Heart left ventricle (tissue), 13 donors: ENCODE data around the gene MAPK8.

ENCODE experiments used
- CTCF ChIP-seq, 12 donors: fragments of 200-600 bp; sonication (generic) in 4 of 12; IDR thresholded peaks; one replicate each; pipeline versions ENCODE4 v1.5.0 to v1.8.0; 2018 to 2022; ENCODE audit warnings: antibody characterized with exemption in 12 of 12, mild to moderate bottlenecking in 5 of 12
- POLR2A ChIP-seq, 2 donors: fragments of 450-650 bp; IDR thresholded peaks; one replicate each; pipeline ENCODE4 v1.6.1; 2017; ENCODE audit warnings: antibody characterized with exemption in 2 of 2, mild to moderate bottlenecking in 2 of 2, moderate library complexity in 2 of 2
- donor health status: ischemic (EF 13 %, LVEDD 7.1; RV severe dilation, severe dysfunction).
- donor health status: DM: no; HTN: yes; CAD: no.
- donor health status: DM: no; HTN: no; CAD: no.
- donor health status: ischemic (EF 25% LVEDD 6.9; RV normal size, moderate dysfunction).
- donor health status: ischemic (EF 25% LVEDD 5.7; RV mildly dilated, moderate dysfunction).
- donor health status: ischemic (EF 35%, LVEDD 5.7; RV mildly dilated, moderate dysfunction).
- donor health status: nonischemic (EF 11% LVEDD 7.7; RV severe dilation, severe dysfunction).
- donor health status: DM: yes; HTN: yes; CAD: no.
- donor health status: PGD.
- donor health status: ischemic (EF 29% LVEDD 5.4; RV normal size, mild dysfunction).
- donor health status: nonischemic (EF 23%, LVEDD 6.1; RV moderate dilation, normal function).

GRCh38 chr10:48439031-48439430, 132.6 kb downstream of the MAPK8 start:
- no peak for TF ChIP-seq POLR2A (IDR thresholded peaks at IDR 0.05)
- TF ChIP-seq CTCF (IDR thresholded peaks at IDR 0.05) = no peak
